Neural cell (in vitro differentiated cells): Measurements from ENCODE around the gene OBSCN. TPM values are rescaled to one million over a fixed set of nuclear protein-coding genes. Genes with fewer than 3 reads are reported as not detected.

Experiments used
- H2AFZ ChIP-seq: fragments of 200-600, 300-800 bp; sonication (generic), shearing (Covaris generic); 2 replicates; pipeline ENCODE4 v1.6.0; 2014; ENCODE audit warnings: low read depth, mild to moderate bottlenecking, antibody characterized with exemption, low read length, moderate library complexity
- H3F3A ChIP-seq: fragments of 200-600 bp; shearing (Covaris generic); 2 replicates; pipeline ENCODE4 v1.6.1; 2016; ENCODE audit warnings: mild to moderate bottlenecking, moderate library complexity, mixed read lengths, antibody characterized with exemption, low read length; ENCODE audit not compliant: insufficient read depth, poor library complexity, severe bottlenecking
- H3K27ac ChIP-seq: fragments of 200-600, 300-800 bp; sonication (generic), shearing (Covaris generic); 2 replicates; pipeline ENCODE4 v1.5.1; 2014; ENCODE audit warnings: mild to moderate bottlenecking, low read length, moderate library complexity
- H3K27me3 ChIP-seq: fragments of 300-800, 200-600 bp; sonication (generic), shearing (Covaris generic); 2 replicates; pipeline ENCODE4 v1.6.0; 2014; ENCODE audit warnings: mild to moderate bottlenecking, low read depth, low read length, moderate library complexity; ENCODE audit not compliant: insufficient read depth
- H3K36me3 ChIP-seq: fragments of 300-800, 200-600 bp; sonication (generic), shearing (Covaris generic); 2 replicates; pipeline ENCODE4 v1.5.1; 2014; ENCODE audit warnings: mild to moderate bottlenecking, antibody characterized with exemption, low read length, moderate library complexity; ENCODE audit not compliant: insufficient read depth
- H3K4me2 ChIP-seq: fragments of 300-800, 200-600 bp; sonication (generic), shearing (Covaris generic); 2 replicates; pipeline ENCODE4 v1.6.0; 2014; ENCODE audit warnings: mild to moderate bottlenecking, low read length
- H3K4me3 ChIP-seq: fragments of 300-800, 200-600 bp; sonication (generic), shearing (Covaris generic); 2 replicates; pipeline ENCODE4 v1.5.1; 2014; ENCODE audit warnings: mild to moderate bottlenecking, low read length, moderate library complexity
- H3K79me2 ChIP-seq: fragments of 200-600 bp; shearing (Covaris generic); replicated peaks from 2 replicates; pipeline ENCODE4 v1.6.0; 2014; ENCODE audit warnings: mild to moderate bottlenecking, low read length, moderate library complexity; ENCODE audit not compliant: insufficient read depth
- H3K9ac ChIP-seq: fragments of 300-800, 200-600 bp; sonication (generic), shearing (Covaris generic); 2 replicates; pipeline ENCODE4 v1.6.1; 2016; ENCODE audit warnings: mild to moderate bottlenecking, low read length, mixed read lengths
- H3K9me2 ChIP-seq: fragments of 200-600 bp; shearing (Covaris generic); 2 replicates; pipeline ENCODE4 v1.6.1; 2016; ENCODE audit warnings: mild to moderate bottlenecking, low read length, mixed read lengths; ENCODE audit not compliant: insufficient read depth
- H3K9me3 ChIP-seq: fragments of 200-600, 300-800 bp; sonication (generic), shearing (Covaris generic); 2 replicates; pipeline ENCODE4 v1.6.1; 2016; ENCODE audit warnings: mild to moderate bottlenecking, mixed run types, low read length, moderate library complexity, mixed read lengths
- H4K20me1 ChIP-seq: fragments of 200-600 bp; shearing (Covaris generic); 2 replicates; pipeline ENCODE4 v1.6.1; 2016; ENCODE audit warnings: mild to moderate bottlenecking, mixed run types; ENCODE audit not compliant: insufficient read depth
- CTCF ChIP-seq: fragments of 450-650 bp; IDR thresholded peaks from 2 replicates; pipeline ENCODE4 v1.5.1; 2014; ENCODE audit warnings: antibody characterized with exemption, mild to moderate bottlenecking, moderate library complexity; ENCODE audit not compliant: poor library complexity, severe bottlenecking
- EP300 ChIP-seq: fragments of 450-650 bp; conservative IDR thresholded peaks from 2 replicates; pipeline ENCODE4 v1.6.1; 2014; ENCODE audit warnings: antibody characterized with exemption, mild to moderate bottlenecking, moderate library complexity; ENCODE audit not compliant: poor library complexity, severe bottlenecking
- EZH2 ChIP-seq: fragments of 200-600, 300-800 bp; shearing (Covaris generic), sonication (generic); IDR thresholded peaks from 2 replicates; pipeline ENCODE4 v1.6.1; 2014; ENCODE audit warnings: antibody characterized with exemption, low read length, borderline replicate concordance, mild to moderate bottlenecking; ENCODE audit not compliant: insufficient read depth, poor library complexity, severe bottlenecking
- MXI1 ChIP-seq: fragments of 450-650 bp; conservative IDR thresholded peaks from 2 replicates; pipeline ENCODE4 v1.6.1; 2014; ENCODE audit warnings: antibody characterized with exemption, mild to moderate bottlenecking; ENCODE audit not compliant: poor library complexity, severe bottlenecking
- POLR2AphosphoS5 ChIP-seq: IDR thresholded peaks from 2 replicates; pipeline ENCODE4 v1.6.1; 2012
- RAD21 ChIP-seq: fragments of 450-650 bp; conservative IDR thresholded peaks from 2 replicates; pipeline ENCODE4 v1.6.1; 2014; ENCODE audit warnings: antibody characterized with exemption, mild to moderate bottlenecking, moderate library complexity
- REST ChIP-seq: IDR thresholded peaks from 2 replicates; pipeline ENCODE4 v1.6.1; 2012; ENCODE audit warnings: borderline replicate concordance
- SMC3 ChIP-seq: fragments of 450-650 bp; conservative IDR thresholded peaks from 2 replicates; pipeline ENCODE4 v1.6.1; 2014; ENCODE audit warnings: antibody characterized with exemption, mild to moderate bottlenecking, moderate library complexity; ENCODE audit not compliant: poor library complexity
- TAF1 ChIP-seq: IDR thresholded peaks from 2 replicates; pipeline ENCODE4 v1.6.1; 2012; ENCODE audit warnings: low read depth
- polyA plus RNA-seq: library from polyadenylated mRNA; depleted of rRNA; stranded (reverse); fragments of >200 nt; gene quantifications from 2 replicates; pipeline ENCODE4 v1.2.3, GENCODE V29; 2014

OBSCN gene
- polyA plus RNA-seq, 1 donor from 2014 or later: 7.2 TPM

- Histone ChIP-seq H3K27me3 (no peaks in the 10 kb centered on the region), H3K36me3 (no peaks in the 10 kb centered on the region), H3K9ac (no peak overlapping the region), H3F3A (no peaks in the 10 kb centered on the region), H3K79me2 (no peaks in the 10 kb centered on the region), H3K4me2 (no peak overlapping the region), H3K4me3 (no peak overlapping the region), H3K27ac (no peak overlapping the region), H4K20me1 (no peaks in the 10 kb centered on the region), H3K9me3 (peaks cover 4% of the 10 kb centered on the region), H3K9me2 (no peaks in the 10 kb centered on the region), H2AFZ (no peak overlapping the region)
- TF ChIP-seq SMC3 (no peak), EZH2 (no peak), TAF1 (no peak), REST (no peak), POLR2AphosphoS5 (no peak), CTCF (no peak), RAD21 (no peak), MXI1 (no peak), EP300 (no peak)
Measured at GRCh38 chr1:228197555-228198147, 10.2 kb upstream of the OBSCN start.

GRCh38 chr1:228198977-228199590 lies 8.8 kb upstream of the OBSCN start:
- no peak overlapping the region for H3K9ac ChIP-seq
- peaks cover 4% of the 10 kb centered on the region for H3K9me3 ChIP-seq
- H3K36me3 ChIP-seq: no peaks in the 10 kb centered on the region
- H3K9me2 ChIP-seq: no peaks in the 10 kb centered on the region
- H4K20me1 ChIP-seq: no peaks in the 10 kb centered on the region
- H3F3A ChIP-seq: no peaks in the 10 kb centered on the region
- H3K27ac ChIP-seq: no peak overlapping the region
- H3K79me2 ChIP-seq: no peaks in the 10 kb centered on the region
- TF ChIP-seq POLR2AphosphoS5 (no peak), MXI1 (no peak), REST (no peak), CTCF (no peak), EZH2 (no peak), SMC3 (no peak), EP300 (no peak)
- no peaks in the 10 kb centered on the region for H3K27me3 ChIP-seq
- H3K4me2 ChIP-seq: no peak overlapping the region
- no peak overlapping the region for H2AFZ ChIP-seq
- H3K4me3 ChIP-seq: no peak overlapping the region
